ENCODE measurements around the gene HSCB.
"Not testable (repeated sequence)": the region's sequence is repeated elsewhere in the genome, so short reads cannot be mapped to it uniquely, and the experiment has no call there.

HSCB gene

DNA sequence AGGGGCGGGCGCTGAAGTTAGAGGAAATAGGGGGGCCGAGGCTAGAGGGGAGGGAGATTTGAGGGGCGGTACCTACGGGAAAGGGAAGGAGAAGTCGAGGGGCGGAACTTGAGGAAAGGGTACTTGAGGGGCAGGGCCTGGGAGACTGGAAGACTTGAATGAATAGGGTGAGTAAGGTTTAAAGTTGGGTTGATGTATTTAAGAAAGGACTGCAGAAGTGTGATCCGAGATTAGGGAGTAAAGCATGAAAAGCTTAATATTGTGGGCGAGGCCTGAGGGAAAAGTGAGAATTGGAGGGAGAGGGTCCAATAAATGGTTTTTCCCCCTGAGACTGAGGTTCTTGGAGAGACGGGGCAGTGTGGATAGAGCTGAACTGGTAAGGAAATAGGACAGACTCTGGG, 723 bp downstream of the HSCB start:
- DNase-seq (ENCODE audit: low spot score), result no peak
- TF ChIP-seq, protein P1, sequence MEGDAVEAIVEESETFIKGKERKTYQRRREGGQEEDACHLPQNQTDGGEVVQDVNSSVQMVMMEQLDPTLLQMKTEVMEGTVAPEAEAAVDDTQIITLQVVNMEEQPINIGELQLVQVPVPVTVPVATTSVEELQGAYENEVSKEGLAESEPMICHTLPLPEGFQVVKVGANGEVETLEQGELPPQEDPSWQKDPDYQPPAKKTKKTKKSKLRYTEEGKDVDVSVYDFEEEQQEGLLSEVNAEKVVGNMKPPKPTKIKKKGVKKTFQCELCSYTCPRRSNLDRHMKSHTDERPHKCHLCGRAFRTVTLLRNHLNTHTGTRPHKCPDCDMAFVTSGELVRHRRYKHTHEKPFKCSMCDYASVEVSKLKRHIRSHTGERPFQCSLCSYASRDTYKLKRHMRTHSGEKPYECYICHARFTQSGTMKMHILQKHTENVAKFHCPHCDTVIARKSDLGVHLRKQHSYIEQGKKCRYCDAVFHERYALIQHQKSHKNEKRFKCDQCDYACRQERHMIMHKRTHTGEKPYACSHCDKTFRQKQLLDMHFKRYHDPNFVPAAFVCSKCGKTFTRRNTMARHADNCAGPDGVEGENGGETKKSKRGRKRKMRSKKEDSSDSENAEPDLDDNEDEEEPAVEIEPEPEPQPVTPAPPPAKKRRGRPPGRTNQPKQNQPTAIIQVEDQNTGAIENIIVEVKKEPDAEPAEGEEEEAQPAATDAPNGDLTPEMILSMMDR (IDR thresholded peaks at IDR 0.05; ENCODE audit: extremely low read depth, missing control alignments), result no peak

DNA sequence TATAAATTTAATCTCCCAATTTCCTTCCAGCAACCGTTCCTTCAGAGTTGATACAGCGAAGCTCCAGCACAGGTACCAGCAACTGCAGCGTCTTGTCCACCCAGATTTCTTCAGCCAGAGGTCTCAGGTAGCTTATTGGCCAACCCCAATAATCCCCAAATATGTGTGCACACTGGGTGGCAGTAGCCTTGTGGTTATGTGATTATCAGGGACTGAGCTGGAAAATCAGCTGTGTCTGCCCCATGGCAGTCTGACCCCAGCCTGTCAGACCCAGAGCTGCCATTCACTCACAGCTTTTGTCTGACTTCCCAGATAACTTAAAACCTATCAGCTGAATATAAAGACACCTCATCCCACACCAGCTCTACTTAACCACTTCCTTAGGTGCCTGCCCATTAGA, 2.0 kb downstream of the HSCB start:
- TF ChIP-seq, protein P1 (IDR thresholded peaks at IDR 0.05; ENCODE audit: extremely low read depth, missing control alignments), result no peak
- DNase-seq (ENCODE audit: low spot score), result no peak

DNA sequence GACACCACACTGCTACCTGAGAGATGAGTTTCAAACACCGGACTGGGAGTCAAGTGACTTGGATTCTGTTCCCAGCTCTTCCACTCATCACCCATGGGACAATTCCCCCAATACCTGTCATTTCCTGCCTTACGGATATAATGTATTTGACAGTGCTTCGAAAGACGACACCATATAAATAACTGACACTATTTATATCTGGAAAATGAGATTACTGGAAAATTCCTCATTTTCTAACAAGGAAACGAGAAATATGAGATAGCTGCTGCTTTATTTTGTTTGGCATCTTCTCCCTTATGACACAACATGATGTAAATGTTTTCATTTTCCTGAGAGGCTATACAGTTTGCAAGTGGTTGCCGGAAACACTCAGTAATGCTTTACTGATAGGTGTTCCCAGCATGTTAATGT, 8.6 kb downstream of the HSCB start:
- no peak for DNase-seq (ENCODE audit: low spot score)
- TF ChIP-seq, protein P1 (IDR thresholded peaks at IDR 0.05; ENCODE audit: extremely low read depth, missing control alignments), result no peak

DNA sequence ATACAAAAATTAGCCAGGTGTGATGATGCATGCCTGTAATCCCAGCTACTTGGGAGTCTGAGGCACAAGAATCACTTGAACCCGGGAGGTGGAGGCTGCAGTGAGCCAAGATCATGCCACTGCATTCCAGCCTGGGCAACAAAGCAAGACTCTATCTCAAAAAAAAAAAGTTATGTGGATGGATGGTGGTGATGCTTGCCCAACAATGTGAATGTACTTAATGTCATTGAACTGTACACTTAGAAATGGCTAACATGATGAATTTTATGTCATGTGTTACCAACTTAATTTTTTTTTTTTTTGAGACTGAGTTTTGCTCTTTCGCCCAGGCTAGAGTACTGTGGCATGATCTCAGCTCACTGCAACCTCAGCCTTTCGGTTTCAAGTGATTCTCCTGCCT, 12.7 kb downstream of the HSCB start:
- not testable (repeated sequence) for DNase-seq (ENCODE audit: low spot score)

DNA sequence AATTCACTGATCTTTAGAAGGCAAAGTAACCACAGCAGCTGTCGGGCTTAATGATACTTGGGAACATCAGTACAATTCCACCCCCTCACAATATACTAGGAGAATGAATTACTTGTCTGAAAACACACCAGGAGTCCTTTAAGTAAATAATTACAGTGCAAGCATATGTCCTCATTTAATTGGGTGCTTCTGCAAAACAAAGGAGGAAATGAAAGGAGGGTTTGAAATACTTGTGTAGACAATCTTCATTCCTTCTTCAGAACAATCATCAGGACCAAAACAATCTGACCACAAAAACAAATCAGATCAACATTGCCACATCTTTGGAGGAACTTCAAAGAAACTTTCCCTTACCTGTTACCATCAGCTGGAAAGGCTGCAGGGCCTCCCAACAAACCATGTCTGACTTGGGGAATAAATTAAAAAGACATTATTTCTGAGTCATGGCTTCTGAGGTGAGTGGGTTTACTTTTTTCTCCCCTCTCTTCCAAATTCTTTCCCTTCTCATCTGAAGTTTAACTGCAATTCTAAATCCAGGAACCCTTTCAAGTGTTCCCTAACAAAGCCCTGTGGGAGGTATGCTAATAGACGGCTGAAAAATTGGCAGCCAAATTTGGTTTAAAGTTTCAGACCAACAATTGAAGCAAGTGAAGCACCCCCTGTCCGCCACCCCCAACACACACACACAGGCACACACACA, 18.2 kb downstream of the HSCB start:
- DNase-seq (ENCODE audit: low spot score), result no peak
- TF ChIP-seq, protein P1 (IDR thresholded peaks at IDR 0.05; ENCODE audit: extremely low read depth, missing control alignments), result no peak

DNA sequence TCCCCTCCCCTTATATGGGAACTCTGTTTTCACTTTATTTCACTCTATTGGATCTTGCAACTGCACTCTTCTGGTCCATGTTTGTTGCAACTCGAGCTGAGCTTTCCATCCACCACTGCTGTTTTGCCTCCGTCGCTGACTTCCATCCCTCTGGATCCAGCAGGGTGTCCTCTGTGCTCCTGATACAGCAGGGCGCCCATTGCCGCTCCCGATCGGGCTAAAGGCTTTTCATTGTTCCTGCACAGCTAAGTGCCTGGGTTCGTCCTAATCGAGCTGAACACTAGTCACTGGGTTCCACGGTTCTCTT, 19.6 kb downstream of the HSCB start:
- TF ChIP-seq, protein P1 (IDR thresholded peaks at IDR 0.05; ENCODE audit: extremely low read depth, missing control alignments), result no peak
- DNase-seq (ENCODE audit: low spot score), result no peak

DNA sequence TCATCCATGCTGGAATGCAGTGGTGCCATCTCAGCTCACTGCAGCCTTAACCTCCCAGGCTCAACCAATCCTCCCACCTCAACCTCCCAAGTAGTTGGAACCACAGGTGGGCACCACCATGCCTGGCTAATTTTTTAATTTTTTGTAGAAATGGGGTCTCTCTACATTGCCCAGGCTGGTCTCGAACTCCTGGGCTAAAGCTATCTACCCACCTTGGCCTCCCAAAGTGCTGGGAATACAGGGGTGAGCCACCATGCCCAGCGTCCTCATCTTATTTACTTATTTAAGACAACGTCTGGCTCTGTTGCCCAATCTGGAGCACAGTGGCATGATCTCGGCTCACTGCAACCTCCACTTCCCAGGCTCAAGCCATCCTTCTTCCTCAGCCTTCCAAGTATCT, 20.2 kb downstream of the HSCB start:
- not testable (repeated sequence) for DNase-seq (ENCODE audit: low spot score)

DNA sequence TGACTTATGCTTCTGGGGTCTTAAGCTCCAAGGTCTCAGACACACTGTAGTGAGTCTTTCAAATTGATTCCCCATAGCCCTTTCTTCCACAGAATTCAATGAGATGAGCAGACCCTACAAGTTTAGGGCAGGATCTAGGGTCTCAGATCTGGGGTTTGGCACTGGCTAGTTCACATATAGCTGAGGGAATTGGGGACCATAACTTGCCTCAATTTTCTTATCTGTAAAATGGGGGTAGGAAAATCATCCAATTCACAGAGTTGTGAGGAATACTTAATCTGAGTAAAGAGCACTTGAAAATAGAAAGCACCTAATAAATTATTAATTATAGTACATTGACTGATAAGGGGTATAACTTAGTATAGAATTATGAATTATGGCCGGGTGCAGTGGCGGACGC, 24.8 kb downstream of the HSCB start:
- TF ChIP-seq, protein P1 (IDR thresholded peaks at IDR 0.05; ENCODE audit: extremely low read depth, missing control alignments), result no peak
- no peak for DNase-seq (ENCODE audit: low spot score)

Data from GM20000 (cell line).